ENCODE results near the gene CNOT1. TPM values are rescaled to one million over a fixed set of nuclear protein-coding genes. Genes with fewer than 3 reads are reported as not detected.
A peak's percentile ranks its signal among the peaks of the same experiment; 100 is the strongest.

Gene CNOT1
- 100 to 1,000 TPM; 326 to 338 TPM for total RNA-seq
- 111 TPM for polyA plus RNA-seq

GRCh38 chr16:58629733-58630640 lies at the start of gene CNOT1:
TSS of gene CNOT1 (minus strand) at chr16:58629826. CDS start at chr16:58599337, 30,489 bp downstream.
- no peaks in the 10 kb centered on the region for H3K27me3 ChIP-seq (ENCODE audit: insufficient read depth, low read length, poor library complexity, severe bottlenecking)
- no peaks in the 10 kb centered on the region for H3K9me3 ChIP-seq (ENCODE audit: low read length)
- peak within 1 kb of the TSS; percentile 85 for H3K4me3 ChIP-seq (ENCODE audit: low read length)
- H3K27me3 Mint-ChIP-seq, result peaks cover 0 to 4% of the 10 kb centered on the region in 2 donors
- peaks cover 0 to 25% (median 0%) of the 10 kb centered on the region in 3 donors for H3K36me3 Mint-ChIP-seq
- no peaks in the 10 kb centered on the region for H3K36me3 ChIP-seq (ENCODE audit: insufficient read depth, low read length)
- peaks cover 0 to 2% (median 0%) of the 10 kb centered on the region in 5 donors for H3K9me3 Mint-ChIP-seq
- peaks cover 22 to 41% (median 34%) of the 10 kb centered on the region in 3 donors for H3K4me1 Mint-ChIP-seq
- peak within 1 kb of the TSS; percentile 96 to 100 (median 100) for H3K27ac Mint-ChIP-seq
- peaks cover 8% of the 10 kb centered on the region for H3K4me1 ChIP-seq (ENCODE audit: insufficient read depth, low read length)
- CTCF ChIA-PET, result interaction anchor here (0.8 to 1.1 kb wide), 2 partner anchors 118 kb away, joined by 3 to 4 read pairs; no protein-coding TSS in a partner anchor
- POLR2A ChIA-PET, result interaction anchor here (0.9 to 1.1 kb wide), 2 partner anchors 54 to 237 kb away, joined by 3 to 4 read pairs; partner anchors contain the start of genes GINS3 and SLC38A7
- peak within 1 kb of the TSS; percentile 93 for H3K27ac ChIP-seq (ENCODE audit: low read depth, low read length)
- DNase-seq, result peak; percentile 93 to 99 (median 99)
- H3K4me3 Mint-ChIP-seq, result peak within 1 kb of the TSS; percentile 96 to 100 (median 99)

- no peaks in the 10 kb centered on the region for H3K36me3 ChIP-seq (ENCODE audit: insufficient read depth, low read length)
- no peak overlapping the region for H3K27ac ChIP-seq (ENCODE audit: low read depth, low read length)
- H3K27me3 ChIP-seq (ENCODE audit: insufficient read depth, low read length, poor library complexity, severe bottlenecking), result no peaks in the 10 kb centered on the region
- ChIA-PET CTCF (no interaction called here), POLR2A (no interaction called here)
- peak overlapping the region in 1 of 8 donors; percentile 72 for H3K27ac Mint-ChIP-seq
- peaks cover 12 to 16% (median 13%) of the 10 kb centered on the region in 3 donors for H3K4me1 Mint-ChIP-seq
- peaks cover 6 to 34% (median 10%) of the 10 kb centered on the region in 3 donors for H3K36me3 Mint-ChIP-seq
- H3K4me3 ChIP-seq (ENCODE audit: low read length), result no peak overlapping the region
- peak overlapping the region in 1 of 7 donors; percentile 40 for H3K4me3 Mint-ChIP-seq
- H3K9me3 Mint-ChIP-seq, result no peaks in the 10 kb centered on the region
- H3K4me1 ChIP-seq (ENCODE audit: insufficient read depth, low read length), result peaks cover 6% of the 10 kb centered on the region
- H3K9me3 ChIP-seq (ENCODE audit: low read length), result no peaks in the 10 kb centered on the region
- no peak for DNase-seq
- no peaks in the 10 kb centered on the region for H3K27me3 Mint-ChIP-seq
Observed at GRCh38 chr16:58678716-58679115, 49.1 kb upstream of the CNOT1 start.

- peaks cover 2% of the 10 kb centered on the region for H3K4me1 ChIP-seq (ENCODE audit: insufficient read depth, low read length)
- Mint-ChIP-seq H3K36me3 (peaks cover 6 to 34% (median 10%) of the 10 kb centered on the region in 3 donors), H3K27me3 (no peaks in the 10 kb centered on the region), H3K9me3 (no peaks in the 10 kb centered on the region), H3K27ac (no peak overlapping the region), H3K4me1 (peaks cover 8 to 11% (median 9%) of the 10 kb centered on the region in 3 donors), H3K4me3 (no peak overlapping the region)
- DNase-seq, result no peak
- H3K4me3 ChIP-seq (ENCODE audit: low read length), result no peak overlapping the region
- no peaks in the 10 kb centered on the region for H3K27me3 ChIP-seq (ENCODE audit: insufficient read depth, low read length, poor library complexity, severe bottlenecking)
- no peaks in the 10 kb centered on the region for H3K9me3 ChIP-seq (ENCODE audit: low read length)
- CTCF ChIA-PET, result no interaction called here
- POLR2A ChIA-PET, result no interaction called here
- H3K36me3 ChIP-seq (ENCODE audit: insufficient read depth, low read length), result no peaks in the 10 kb centered on the region
- H3K27ac ChIP-seq (ENCODE audit: low read depth, low read length), result no peak overlapping the region
Observed at GRCh38 chr16:58678269-58678668, 48.6 kb upstream of the CNOT1 start.

- Histone ChIP-seq H3K4me3 (ENCODE audit: low read length) (no peak overlapping the region), H3K9me3 (ENCODE audit: low read length) (no peaks in the 10 kb centered on the region), H3K4me1 (ENCODE audit: insufficient read depth, low read length) (no peaks in the 10 kb centered on the region), H3K27ac (ENCODE audit: low read depth, low read length) (no peak overlapping the region), H3K36me3 (ENCODE audit: insufficient read depth, low read length) (peaks cover 3% of the 10 kb centered on the region), H3K27me3 (ENCODE audit: insufficient read depth, low read length, poor library complexity, severe bottlenecking) (no peaks in the 10 kb centered on the region)
- Mint-ChIP-seq H3K4me3 (no peak overlapping the region), H3K27ac (peak overlapping the region in 1 of 8 donors; percentile 5), H3K36me3 (peaks cover 0 to 30% (median 14%) of the 10 kb centered on the region in 3 donors), H3K9me3 (no peaks in the 10 kb centered on the region), H3K4me1 (peaks cover 0 to 2% (median 0%) of the 10 kb centered on the region in 3 donors), H3K27me3 (no peaks in the 10 kb centered on the region)
- CTCF ChIA-PET, result no interaction called here
- DNase-seq, result no peak
- POLR2A ChIA-PET, result no interaction called here
Observed at GRCh38 chr16:58670946-58671583, 41.4 kb upstream of the CNOT1 start.

GRCh38 chr16:58670177-58670576 lies 40.6 kb upstream of the CNOT1 start:
- ChIA-PET CTCF (no interaction called here), POLR2A (no interaction called here)
- Mint-ChIP-seq H3K4me1 (peaks cover 0 to 2% (median 0%) of the 10 kb centered on the region in 3 donors), H3K4me3 (no peak overlapping the region), H3K27me3 (no peaks in the 10 kb centered on the region), H3K36me3 (peaks cover 0 to 28% (median 11%) of the 10 kb centered on the region in 3 donors), H3K9me3 (no peaks in the 10 kb centered on the region), H3K27ac (peak overlapping the region in 1 of 8 donors; percentile 5)
- H3K27me3 ChIP-seq (ENCODE audit: insufficient read depth, low read length, poor library complexity, severe bottlenecking), result no peaks in the 10 kb centered on the region
- no peaks in the 10 kb centered on the region for H3K9me3 ChIP-seq (ENCODE audit: low read length)
- H3K36me3 ChIP-seq (ENCODE audit: insufficient read depth, low read length), result peaks cover 3% of the 10 kb centered on the region
- H3K4me1 ChIP-seq (ENCODE audit: insufficient read depth, low read length), result no peaks in the 10 kb centered on the region
- no peak for DNase-seq
- no peak overlapping the region for H3K27ac ChIP-seq (ENCODE audit: low read depth, low read length)
- no peak overlapping the region for H3K4me3 ChIP-seq (ENCODE audit: low read length)

GRCh38 chr16:58665200-58665599 lies 35.6 kb upstream of the CNOT1 start:
- ChIA-PET CTCF (interaction anchor here (1.3 kb wide), 1 partner anchor 151 kb away, joined by 4 read pairs; no protein-coding TSS in a partner anchor), POLR2A (no interaction called here)
- Mint-ChIP-seq H3K4me3 (no peak overlapping the region), H3K9me3 (no peaks in the 10 kb centered on the region), H3K27me3 (peaks cover 0 to 3% of the 10 kb centered on the region in 2 donors), H3K36me3 (peaks cover 0 to 20% (median 9%) of the 10 kb centered on the region in 3 donors), H3K4me1 (no peaks in the 10 kb centered on the region), H3K27ac (no peak overlapping the region)
- no peak for DNase-seq
- H3K4me3 ChIP-seq (ENCODE audit: low read length), result no peak overlapping the region
- no peaks in the 10 kb centered on the region for H3K27me3 ChIP-seq (ENCODE audit: insufficient read depth, low read length, poor library complexity, severe bottlenecking)
- peaks cover 3% of the 10 kb centered on the region for H3K36me3 ChIP-seq (ENCODE audit: insufficient read depth, low read length)
- no peaks in the 10 kb centered on the region for H3K9me3 ChIP-seq (ENCODE audit: low read length)
- H3K27ac ChIP-seq (ENCODE audit: low read depth, low read length), result no peak overlapping the region
- H3K4me1 ChIP-seq (ENCODE audit: insufficient read depth, low read length), result no peaks in the 10 kb centered on the region

GRCh38 chr16:58661199-58661830 lies 31.7 kb upstream of the CNOT1 start:
- H3K36me3 ChIP-seq (ENCODE audit: insufficient read depth, low read length), result no peaks in the 10 kb centered on the region
- no peak for DNase-seq
- no peak overlapping the region for H3K27ac ChIP-seq (ENCODE audit: low read depth, low read length)
- no peak overlapping the region for H3K27ac Mint-ChIP-seq
- no peaks in the 10 kb centered on the region for H3K9me3 ChIP-seq (ENCODE audit: low read length)
- H3K4me1 ChIP-seq (ENCODE audit: insufficient read depth, low read length), result no peaks in the 10 kb centered on the region
- ChIA-PET POLR2A (no interaction called here), CTCF (interaction anchor here (0.7 to 1.5 kb wide), 4 partner anchors 8 to 147 kb away, joined by 3 to 5 read pairs (median 4); no protein-coding TSS in a partner anchor)
- no peaks in the 10 kb centered on the region for H3K9me3 Mint-ChIP-seq
- peaks cover 0 to 2% (median 0%) of the 10 kb centered on the region in 3 donors for H3K36me3 Mint-ChIP-seq
- H3K4me3 Mint-ChIP-seq, result no peak overlapping the region
- no peaks in the 10 kb centered on the region for H3K4me1 Mint-ChIP-seq
- peaks cover 0 to 3% of the 10 kb centered on the region in 2 donors for H3K27me3 Mint-ChIP-seq
- H3K27me3 ChIP-seq (ENCODE audit: insufficient read depth, low read length, poor library complexity, severe bottlenecking), result no peaks in the 10 kb centered on the region
- H3K4me3 ChIP-seq (ENCODE audit: low read length), result no peak overlapping the region

All from CD8-positive, alpha-beta memory T cell (primary cell).